GM18526 (cell line): Measurements from ENCODE around the gene GAMT.

Experiments
- POLR2A ChIP-seq: IDR thresholded peaks from 3 replicates; pipeline ENCODE4 v1.6.1; 2011; ENCODE audit not compliant: insufficient read length; ENCODE audit errors: extremely low read depth

GAMT gene

GRCh38 chr19:1411255-1412191, 10.2 kb upstream of the GAMT start:
- no peak for TF ChIP-seq POLR2A

- TF ChIP-seq POLR2A = no peak
These were observed 9.4 kb upstream of the GAMT start for GRCh38 chr19:1410789-1411188.

- no peak for TF ChIP-seq POLR2A
These were observed 8.9 kb upstream of the GAMT start for GRCh38 chr19:1410136-1410786.

GRCh38 chr19:1409204-1410005, 8.1 kb upstream of the GAMT start:
- TF ChIP-seq POLR2A = no peak

- no peak for TF ChIP-seq POLR2A
These were observed 7.2 kb upstream of the GAMT start for GRCh38 chr19:1408300-1409203.

- peak; percentile 13 for TF ChIP-seq POLR2A
These were observed 6.4 kb upstream of the GAMT start, which contains the start of gene DAZAP1 for GRCh38 chr19:1407528-1408299. DAZAP1 (plus strand) TSS chr19:1407586; CDS start chr19:1407774, 188 bp downstream.

- TF ChIP-seq POLR2A = peak; percentile 65
These were observed 5.6 kb upstream of the GAMT start for GRCh38 chr19:1406774-1407527.

- TF ChIP-seq POLR2A = no peak
These were observed 1.2 kb upstream of the GAMT start for GRCh38 chr19:1402411-1403070.

- no peak for TF ChIP-seq POLR2A
These were observed 511 bp upstream of the GAMT start for GRCh38 chr19:1401889-1402217.

GRCh38 chr19:1400281-1401137, 833 bp downstream of the GAMT start:
- no peak for TF ChIP-seq POLR2A

- no peak for TF ChIP-seq POLR2A
These were observed 1.6 kb downstream of the GAMT start for GRCh38 chr19:1399745-1400144.

GRCh38 chr19:1399079-1399478, 2.3 kb downstream of the GAMT start:
- no peak for TF ChIP-seq POLR2A
